NCI-H1417 (cell line): ENCODE results near the gene CDKN3.
"Not testable (repeated sequence)": the region's sequence is repeated elsewhere in the genome, so short reads cannot be mapped to it uniquely, and the experiment has no call there.

Experiments
- DNase-seq, 3 experiments: peaks; one replicate each; lab custom pipeline; 2025; lab: John Stamatoyannopoulos, UW

CDKN3 gene

DNA sequence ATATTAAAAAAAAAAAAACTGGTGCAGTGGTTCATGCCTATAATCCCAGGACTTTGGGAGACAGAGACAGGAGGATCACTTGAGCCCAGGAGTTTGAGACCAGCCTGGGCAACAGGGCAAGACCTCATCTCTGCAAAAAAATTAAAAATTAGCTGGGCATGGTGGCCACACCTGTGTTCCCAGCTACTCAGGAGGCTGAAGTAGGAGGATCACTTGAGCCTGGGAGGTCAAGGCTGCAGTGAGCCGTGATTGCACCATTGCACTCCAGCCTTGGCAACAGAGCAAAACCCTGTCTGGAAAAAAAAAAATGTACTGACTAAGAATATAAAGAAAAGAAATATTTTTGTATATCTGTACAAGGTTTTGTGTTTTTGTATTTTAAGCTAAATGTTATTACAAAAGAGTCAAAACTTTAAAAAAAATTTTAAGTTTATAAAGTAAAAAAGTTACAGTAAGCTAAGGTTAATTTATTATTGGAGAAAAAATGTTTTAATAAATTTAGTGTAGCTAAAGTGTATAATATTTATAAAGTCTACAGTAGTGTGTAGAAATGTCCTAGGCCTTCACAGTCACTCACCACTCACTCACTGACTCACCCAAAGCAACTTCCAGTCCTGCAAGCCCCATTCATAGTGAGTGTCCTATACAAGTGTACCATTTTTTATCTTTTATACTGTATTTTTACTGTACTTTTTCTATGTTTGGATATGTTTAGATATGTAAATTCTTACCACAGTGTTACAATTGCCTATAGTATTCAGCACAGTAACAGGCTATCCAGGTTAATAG is 60.2 kb downstream of the CDKN3 start:
- DNase-seq: not testable (repeated sequence)

DNA sequence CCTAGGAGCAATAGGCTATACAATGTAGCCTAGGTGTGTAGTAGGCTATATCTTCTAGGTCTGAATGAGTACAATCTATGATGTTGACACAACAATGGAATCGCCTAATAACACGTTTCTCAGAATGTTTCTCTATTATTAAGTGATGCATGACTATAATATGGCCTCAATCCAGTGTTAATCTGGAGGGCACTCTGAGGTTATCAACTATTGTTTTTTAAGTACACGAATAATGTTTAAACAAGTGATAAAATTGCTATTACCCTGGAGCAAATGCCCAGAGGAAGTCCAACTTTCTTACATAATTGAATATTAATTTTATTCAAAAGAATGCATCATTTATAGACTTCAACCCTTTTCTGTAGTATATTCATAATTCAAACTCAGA is 60.8 kb downstream of the CDKN3 start:
- DNase-seq: peak in 1 of 3 experiments; percentile 49

DNA sequence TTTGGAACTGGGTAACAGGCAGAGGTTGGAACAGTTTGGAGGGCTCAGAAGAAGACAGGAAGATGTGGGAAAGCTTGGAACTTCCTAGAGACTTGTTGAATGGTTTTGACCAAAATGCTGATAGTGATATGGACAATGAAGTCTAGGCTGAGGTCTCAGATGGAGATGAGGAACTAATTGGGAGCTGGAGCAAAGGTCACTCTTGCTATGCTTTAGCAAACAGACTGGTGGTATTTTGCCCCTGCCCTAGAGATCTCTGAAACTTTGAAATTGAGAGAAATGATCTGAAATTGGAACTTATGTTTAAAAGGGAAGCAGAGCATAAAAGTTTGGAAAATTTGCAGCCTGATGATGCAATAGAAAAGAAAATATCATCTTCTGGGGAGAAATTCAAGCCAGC is 61.7 kb downstream of the CDKN3 start:
- not testable (repeated sequence) for DNase-seq

DNA sequence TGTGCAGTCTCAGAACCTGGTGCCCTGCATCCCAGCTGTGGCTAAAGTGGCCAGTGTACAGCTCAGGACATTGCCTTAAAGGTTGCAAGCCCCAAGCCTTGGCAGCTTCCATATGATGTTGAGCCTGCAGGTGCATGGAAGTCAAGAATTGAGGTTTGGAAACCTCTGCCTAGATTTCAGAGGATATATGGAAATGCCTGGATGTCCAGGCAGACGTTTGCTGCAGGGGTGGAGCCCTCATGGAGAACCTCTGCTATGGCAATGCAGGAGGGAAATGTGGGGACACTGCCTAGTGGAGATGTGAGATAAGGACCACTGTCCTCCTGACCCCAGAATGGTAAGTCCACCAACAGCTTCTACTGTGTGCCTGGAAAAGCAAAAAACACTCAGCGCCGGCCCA is 62.3 kb downstream of the CDKN3 start:
- DNase-seq: no peak

DNA sequence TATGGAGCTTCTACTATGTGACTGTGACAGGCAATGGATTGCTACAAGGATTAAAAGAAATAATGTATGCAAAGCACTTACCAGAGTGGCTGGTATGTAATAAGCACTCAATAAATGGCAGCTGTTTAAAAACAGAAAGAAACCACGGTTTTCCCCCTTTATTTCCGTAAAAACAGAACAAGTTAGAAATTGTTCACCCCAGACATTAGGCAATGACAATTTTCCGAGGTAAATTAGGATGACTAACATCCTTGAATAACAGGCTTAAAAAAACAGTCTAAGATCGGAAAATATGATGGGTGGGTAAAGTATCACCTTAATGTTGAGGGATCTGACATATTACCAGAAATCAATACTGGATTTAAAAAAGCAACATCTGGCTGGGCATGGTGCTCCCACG is 65.2 kb downstream of the CDKN3 start:
- no peak for DNase-seq

DNA sequence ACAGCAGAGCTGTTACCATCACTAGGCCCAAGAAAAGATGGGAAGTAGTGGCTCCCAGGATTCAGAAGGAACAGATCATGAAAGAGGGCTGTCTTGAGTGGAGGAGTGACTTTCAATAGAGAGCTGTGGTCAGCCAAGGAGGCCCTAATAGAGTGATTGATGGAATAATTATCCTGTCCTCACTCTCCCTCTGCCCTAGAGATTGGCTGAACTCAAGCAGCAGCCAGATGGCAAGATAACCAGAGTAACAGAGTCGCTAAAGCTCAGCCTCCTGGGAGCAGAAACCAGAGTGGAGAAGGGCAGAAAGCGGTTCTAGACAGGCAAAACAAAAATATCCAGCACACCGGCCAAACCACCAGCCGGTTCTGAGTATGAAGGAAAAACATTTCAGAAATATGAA is 68.8 kb downstream of the CDKN3 start:
- no peak for DNase-seq

DNA sequence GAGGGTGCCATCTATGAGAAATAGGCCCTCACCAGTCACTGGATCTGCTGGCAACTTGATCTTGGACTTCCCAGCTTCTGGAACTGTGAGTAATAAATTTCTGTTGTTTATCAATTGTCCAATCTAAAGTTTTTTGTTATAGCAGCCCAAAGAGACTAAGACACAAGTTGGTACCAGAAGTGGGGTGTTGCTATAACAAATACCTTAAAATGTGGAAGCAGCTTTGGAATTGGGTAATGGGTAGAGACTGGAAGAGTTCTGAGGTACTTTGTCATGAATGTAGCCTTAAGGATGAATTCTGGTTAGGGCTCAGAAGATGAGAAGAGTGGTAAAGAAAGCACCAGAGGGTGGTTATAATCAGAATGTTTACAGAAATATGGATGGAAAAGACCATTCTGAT is 70.5 kb downstream of the CDKN3 start:
- DNase-seq: no peak
